ENCODE data around the gene PPP1R14C. TPM values are rescaled to one million over a fixed set of nuclear protein-coding genes. Genes with fewer than 3 reads are reported as not detected.

The PPP1R14C gene
- total and polyA plus RNA-seq, 2 experiments from 2014 or later: 1.1 to 1.4 TPM

GRCh38 chr6:150150821-150151646 lies 8.2 kb downstream of the PPP1R14C start:
- Histone ChIP-seq H3K4me3 (no peak overlapping the region), H4K20me1 (replicated peaks; ENCODE audit: insufficient read depth) (no peaks in the 10 kb centered on the region), H3K79me2 (replicated peaks; ENCODE audit: insufficient read depth) (no peaks in the 10 kb centered on the region), H3K36me3 (ENCODE audit: insufficient read depth) (no peaks in the 10 kb centered on the region), H3K27me3 (ENCODE audit: insufficient read depth) (peaks cover 24% of the 10 kb centered on the region), H3K9me2 (ENCODE audit: insufficient read depth) (no peaks in the 10 kb centered on the region), H3K4me1 (ENCODE audit: insufficient read depth) (peaks cover 23% of the 10 kb centered on the region), H3K27ac (ENCODE audit: low read depth) (no peak overlapping the region), H3K4me2 (peak overlapping the region; percentile 63), H3F3A (replicated peaks; ENCODE audit: low read depth) (no peaks in the 10 kb centered on the region), H2AFZ (peak overlapping the region; percentile 81)
- ATAC-seq (peak; percentile 38), DNase-seq (ENCODE audit: low spot score) (no peak)
- Mint-ChIP-seq H3K4me3 (peak overlapping the region; percentile 9; the same call in 1 of the 3 replicates), H3K27ac (no peak overlapping the region), H3K27me3 (ENCODE audit: insufficient read depth, low read depth, poor library complexity) (peaks cover 7% of the 10 kb centered on the region), H3K4me1 (peaks cover 31% of the 10 kb centered on the region), H3K36me3 (ENCODE audit: low read depth) (no peaks in the 10 kb centered on the region), H3K9me3 (no peaks in the 10 kb centered on the region)
- TF ChIP-seq NANOG (IDR thresholded peaks at IDR 0.05; ENCODE audit: borderline replicate concordance): no peak
- TF ChIP-seq EZH2phosphoT487 (IDR thresholded peaks at IDR 0.05; ENCODE audit: unreplicated experiment): no peak
- no peak for TF ChIP-seq ETS1 (IDR thresholded peaks at IDR 0.05)

GRCh38 chr6:150152891-150153876 lies 10.3 kb downstream of the PPP1R14C start:
- H3K79me2 ChIP-seq (replicated peaks; ENCODE audit: insufficient read depth): no peaks in the 10 kb centered on the region
- H3K4me2 ChIP-seq: no peak overlapping the region
- no peaks in the 10 kb centered on the region for H4K20me1 ChIP-seq (replicated peaks; ENCODE audit: insufficient read depth)
- peaks cover 31% of the 10 kb centered on the region for H3K4me1 Mint-ChIP-seq
- no peak for TF ChIP-seq EZH2phosphoT487 (IDR thresholded peaks at IDR 0.05; ENCODE audit: unreplicated experiment)
- no peak for TF ChIP-seq JUNB (IDR thresholded peaks at IDR 0.05; ENCODE audit: unreplicated experiment)
- TF ChIP-seq POLR2AphosphoS5 (IDR thresholded peaks at IDR 0.05; ENCODE audit: low read depth): no peak
- H3K9me3 Mint-ChIP-seq: no peaks in the 10 kb centered on the region
- no peaks in the 10 kb centered on the region for H3K9me2 ChIP-seq (ENCODE audit: insufficient read depth)
- peaks cover 23% of the 10 kb centered on the region for H3K4me1 ChIP-seq (ENCODE audit: insufficient read depth)
- ATAC-seq (no peak), DNase-seq (ENCODE audit: low spot score) (no peak)
- no peak overlapping the region for H3K27ac ChIP-seq (ENCODE audit: low read depth)
- no peaks in the 10 kb centered on the region for H3K36me3 Mint-ChIP-seq (ENCODE audit: low read depth)
- H3K36me3 ChIP-seq (ENCODE audit: insufficient read depth): no peaks in the 10 kb centered on the region
- no peak overlapping the region for H3K4me3 Mint-ChIP-seq
- peaks cover 3% of the 10 kb centered on the region for H3K27me3 Mint-ChIP-seq (ENCODE audit: insufficient read depth, low read depth, poor library complexity)
- H3K27ac Mint-ChIP-seq: no peak overlapping the region
- no peaks in the 10 kb centered on the region for H3F3A ChIP-seq (replicated peaks; ENCODE audit: low read depth)
- H3K4me3 ChIP-seq: no peak overlapping the region
- H2AFZ ChIP-seq: no peak overlapping the region
- peaks cover 11% of the 10 kb centered on the region for H3K27me3 ChIP-seq (ENCODE audit: insufficient read depth)

GRCh38 chr6:150153905-150154492 lies 11.2 kb downstream of the PPP1R14C start:
- H3K4me2 ChIP-seq: no peak overlapping the region
- peaks cover 11% of the 10 kb centered on the region for H3K27me3 ChIP-seq (ENCODE audit: insufficient read depth)
- no peaks in the 10 kb centered on the region for H3F3A ChIP-seq (replicated peaks; ENCODE audit: low read depth)
- H2AFZ ChIP-seq: no peak overlapping the region
- Mint-ChIP-seq H3K4me1 (peaks cover 26% of the 10 kb centered on the region), H3K9me3 (no peaks in the 10 kb centered on the region), H3K4me3 (no peak overlapping the region), H3K27ac (no peak overlapping the region), H3K27me3 (ENCODE audit: insufficient read depth, low read depth, poor library complexity) (peaks cover 3% of the 10 kb centered on the region), H3K36me3 (ENCODE audit: low read depth) (no peaks in the 10 kb centered on the region)
- H3K27ac ChIP-seq (ENCODE audit: low read depth): no peak overlapping the region
- no peak for ATAC-seq
- H4K20me1 ChIP-seq (replicated peaks; ENCODE audit: insufficient read depth): no peaks in the 10 kb centered on the region
- H3K36me3 ChIP-seq (ENCODE audit: insufficient read depth): no peaks in the 10 kb centered on the region
- no peak for DNase-seq (ENCODE audit: low spot score)
- H3K4me1 ChIP-seq (ENCODE audit: insufficient read depth): peaks cover 17% of the 10 kb centered on the region
- H3K9me2 ChIP-seq (ENCODE audit: insufficient read depth): no peaks in the 10 kb centered on the region
- no peak overlapping the region for H3K4me3 ChIP-seq
- no peaks in the 10 kb centered on the region for H3K79me2 ChIP-seq (replicated peaks; ENCODE audit: insufficient read depth)
- TF ChIP-seq ETS1 (IDR thresholded peaks at IDR 0.05) (no peak), JUNB (IDR thresholded peaks at IDR 0.05; ENCODE audit: unreplicated experiment) (no peak)
